CD4-positive, alpha-beta T cell treated with Interferon gamma for 1 hour (primary cell): ENCODE measurements around the gene SMIM5.
"Not testable (repeated sequence)": the region's sequence is repeated elsewhere in the genome, so short reads cannot be mapped to it uniquely, and the experiment has no call there.

ENCODE experiments used
- DNase-seq: peaks from one replicate; pipeline ENCODE4 v3.0.0-alpha.2; 2020

SMIM5 gene, protein sequence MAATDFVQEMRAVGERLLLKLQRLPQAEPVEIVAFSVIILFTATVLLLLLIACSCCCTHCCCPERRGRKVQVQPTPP

DNA sequence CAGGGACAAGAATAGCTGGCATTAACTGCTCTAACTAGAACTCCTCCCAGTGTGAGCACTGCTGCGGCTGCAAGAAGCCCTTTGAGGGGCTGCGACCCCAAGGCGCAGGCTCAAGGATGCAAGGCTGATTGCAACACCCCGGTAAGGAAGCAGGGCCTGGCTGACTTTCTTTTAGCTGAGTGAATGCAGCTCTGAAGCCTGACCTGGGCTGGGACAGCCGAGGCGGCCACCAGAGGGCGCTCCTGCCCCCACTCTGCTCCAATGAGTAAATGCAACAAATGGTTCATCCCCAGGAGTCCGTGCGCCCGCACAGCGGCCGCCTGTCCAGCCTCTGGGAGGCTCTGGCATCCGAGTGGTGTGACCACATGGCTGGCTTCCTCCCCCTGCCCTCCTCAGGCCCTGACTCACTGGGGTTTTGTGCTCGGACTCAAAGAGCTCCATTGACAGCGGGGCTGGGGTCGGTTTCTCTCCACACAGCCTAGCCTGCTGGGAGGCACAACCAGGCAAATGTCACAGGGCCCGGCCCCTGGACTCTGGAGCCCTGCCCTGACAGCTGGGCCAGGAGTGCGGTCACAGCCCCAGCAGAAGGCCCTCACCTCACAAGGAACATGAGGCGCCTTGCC lies at the start of gene SMIM5:
SMIM5 (plus strand) TSS at position 572 of the 623 bp plus-strand sequence. CDS start 6,768 bp downstream, outside the sequence.
- peak; percentile 75 for DNase-seq

DNA sequence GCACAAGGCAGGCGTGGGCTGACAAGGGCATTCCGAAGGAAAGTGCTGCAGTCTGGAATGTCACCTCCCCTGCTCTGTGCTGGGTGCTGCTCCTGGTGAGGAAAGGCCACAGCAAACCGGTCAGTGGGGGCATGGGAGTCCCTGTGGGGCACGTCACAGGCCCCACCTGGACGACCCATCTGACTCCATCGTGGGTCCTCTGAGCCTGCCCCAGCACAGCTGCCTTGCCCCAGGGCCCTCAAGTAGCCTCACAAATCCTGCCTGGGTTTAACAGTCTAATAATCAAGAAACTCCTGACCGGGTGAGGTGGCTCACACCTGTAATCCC lies 48.4 kb upstream of the SMIM5 start:
- DNase-seq, result no peak

- DNase-seq, result peak; percentile 70
Observed at GRCh38 chr17:75587675-75588595, 45.3 kb upstream of the SMIM5 start, which contains the start of gene MYO15B. TSS of gene MYO15B (plus strand) at chr17:75587800. CDS start at chr17:75588058, 258 bp downstream.

- DNase-seq, result no peak
Observed at GRCh38 chr17:75588596-75589011, 44.6 kb upstream of the SMIM5 start.

GRCh38 chr17:75589012-75589918 lies 44.0 kb upstream of the SMIM5 start:
- DNase-seq, result peak; percentile 91

DNA sequence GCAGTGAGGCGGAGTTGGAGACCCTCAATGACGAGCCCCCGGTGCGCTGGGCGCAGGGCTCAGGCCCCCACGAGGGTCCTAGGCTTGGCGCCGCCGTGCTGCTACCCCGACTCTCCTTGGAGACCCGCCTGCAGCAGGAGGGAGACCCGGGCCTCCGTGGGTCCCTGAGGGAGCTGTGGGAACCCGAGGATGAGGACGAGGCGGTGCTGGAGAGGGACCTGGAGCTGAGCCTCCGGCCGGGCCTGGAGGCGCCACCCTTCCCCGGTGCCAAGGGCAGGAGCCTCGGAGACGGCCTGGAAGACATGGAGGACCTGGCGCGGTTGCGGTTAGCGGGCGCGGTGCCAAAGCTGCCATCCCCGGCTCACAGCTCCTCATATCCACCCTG lies 43.3 kb upstream of the SMIM5 start:
- no peak for DNase-seq

DNA sequence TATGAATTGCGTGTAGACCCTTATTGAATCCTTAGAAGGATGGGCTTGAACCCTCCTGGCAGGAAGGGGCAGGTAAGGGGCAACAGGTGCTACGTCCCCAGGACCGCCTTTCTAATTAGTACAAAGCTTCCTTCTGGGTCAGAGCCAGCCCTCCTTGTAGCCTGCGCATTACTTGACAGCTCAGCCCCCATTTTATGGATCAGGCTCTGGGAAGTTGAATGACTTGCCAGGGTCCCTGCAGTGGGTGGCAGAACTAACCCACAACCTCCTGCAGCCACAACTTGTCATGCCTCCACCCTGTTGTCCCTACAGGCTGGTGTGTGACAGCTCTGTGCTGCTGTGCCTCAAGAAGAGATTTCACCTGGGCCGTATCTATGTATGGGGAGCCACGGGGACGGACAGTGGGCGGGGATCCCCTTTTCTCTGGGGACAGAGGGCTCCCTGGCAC lies 42.9 kb upstream of the SMIM5 start:
- no peak for DNase-seq

GRCh38 chr17:75590849-75591721 lies 42.1 kb upstream of the SMIM5 start:
- DNase-seq, result no peak

DNA sequence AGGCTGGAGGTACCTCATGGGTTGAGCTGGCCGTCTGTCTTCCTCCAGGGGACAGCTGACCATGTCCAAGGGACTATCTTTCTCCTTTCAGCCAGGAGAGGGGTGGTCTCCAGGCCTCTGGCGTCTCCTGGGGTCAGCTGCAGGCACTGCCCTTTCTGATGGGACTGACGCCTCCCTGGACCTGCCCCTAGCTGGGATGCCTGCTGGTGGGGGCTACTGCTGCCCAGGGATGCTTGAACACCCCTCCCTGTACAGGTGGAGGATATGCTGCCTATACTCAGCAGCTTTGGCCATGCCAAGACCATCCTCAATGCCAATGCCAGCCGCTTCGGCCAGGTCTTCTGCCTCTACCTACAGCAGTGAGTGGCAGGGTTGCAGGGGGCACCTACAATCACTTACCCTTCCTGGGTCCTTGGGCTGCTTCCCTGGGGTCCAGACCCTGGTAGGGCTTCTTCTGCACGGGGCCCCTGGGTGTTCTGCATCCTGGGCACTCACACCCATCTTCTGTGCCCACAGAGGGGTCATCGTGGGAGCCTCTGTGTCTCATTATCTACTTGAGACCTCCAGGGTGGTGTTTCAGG lies 41.4 kb upstream of the SMIM5 start:
- DNase-seq, result no peak

GRCh38 chr17:75592348-75593020 lies 40.8 kb upstream of the SMIM5 start:
- no peak for DNase-seq

- DNase-seq, result not testable (repeated sequence)
Observed at GRCh38 chr17:75593430-75593829, 39.8 kb upstream of the SMIM5 start.

- DNase-seq, result no peak
Observed at GRCh38 chr17:75594499-75595283, 38.5 kb upstream of the SMIM5 start.

- DNase-seq, result no peak
Observed at GRCh38 chr17:75595284-75595919, 37.8 kb upstream of the SMIM5 start.

DNA sequence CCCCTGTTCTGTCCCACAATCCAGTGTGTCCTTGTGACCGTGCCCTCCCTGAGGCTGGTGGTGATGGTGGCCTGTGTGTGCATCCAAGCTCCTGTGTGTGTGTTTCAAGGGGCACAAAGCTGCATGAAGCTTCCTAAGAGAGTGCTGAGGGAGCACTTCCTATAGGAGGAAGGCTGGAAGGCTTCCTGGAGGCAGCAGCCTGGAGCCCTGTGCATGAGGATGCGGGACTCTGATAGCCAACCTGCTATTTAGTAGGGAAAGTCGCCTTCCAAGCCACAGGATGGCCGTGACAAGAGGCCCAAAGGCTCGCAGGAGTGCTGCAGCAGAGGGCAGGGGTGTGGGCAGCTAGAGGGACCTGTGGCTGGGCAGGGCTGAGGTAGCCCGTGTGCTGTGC lies 37.3 kb upstream of the SMIM5 start:
- DNase-seq, result no peak

DNA sequence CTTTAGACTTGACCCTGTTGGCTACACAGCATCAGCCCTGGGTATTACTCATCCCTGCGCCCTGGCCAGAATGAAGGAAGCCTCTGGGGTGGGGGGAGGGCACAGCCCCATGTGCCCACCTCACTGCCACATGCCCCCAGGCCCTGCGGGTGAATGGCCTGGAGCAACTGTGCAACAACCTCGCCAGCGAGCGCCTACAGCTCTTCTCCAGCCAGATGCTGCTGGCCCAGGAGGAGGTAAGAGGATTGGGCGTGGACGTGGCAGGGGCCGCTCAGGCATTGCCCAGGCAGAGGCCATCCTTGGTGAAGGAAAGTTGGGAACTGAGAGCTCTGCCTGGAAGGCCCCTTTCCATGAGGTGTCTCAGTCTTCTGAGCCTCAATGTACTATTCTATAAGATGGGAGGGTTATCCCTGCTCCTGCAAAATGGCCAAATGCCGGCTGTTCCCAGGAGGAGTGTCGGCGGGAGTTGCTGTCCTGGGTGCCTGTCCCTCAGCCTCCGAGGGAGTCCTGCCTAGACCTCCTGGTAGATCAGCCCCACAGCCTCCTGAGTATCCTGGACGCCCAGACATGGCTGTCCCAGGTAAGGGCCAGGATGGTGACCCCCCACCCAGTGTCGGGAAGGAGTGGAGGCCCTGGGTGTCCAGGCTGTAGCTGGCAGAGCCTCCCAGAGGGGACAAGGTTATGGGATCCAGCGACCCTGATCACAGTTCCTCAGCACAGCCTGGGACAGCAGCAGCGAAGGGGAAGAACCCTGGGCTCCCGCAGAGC lies 36.7 kb upstream of the SMIM5 start:
- no peak for DNase-seq

DNA sequence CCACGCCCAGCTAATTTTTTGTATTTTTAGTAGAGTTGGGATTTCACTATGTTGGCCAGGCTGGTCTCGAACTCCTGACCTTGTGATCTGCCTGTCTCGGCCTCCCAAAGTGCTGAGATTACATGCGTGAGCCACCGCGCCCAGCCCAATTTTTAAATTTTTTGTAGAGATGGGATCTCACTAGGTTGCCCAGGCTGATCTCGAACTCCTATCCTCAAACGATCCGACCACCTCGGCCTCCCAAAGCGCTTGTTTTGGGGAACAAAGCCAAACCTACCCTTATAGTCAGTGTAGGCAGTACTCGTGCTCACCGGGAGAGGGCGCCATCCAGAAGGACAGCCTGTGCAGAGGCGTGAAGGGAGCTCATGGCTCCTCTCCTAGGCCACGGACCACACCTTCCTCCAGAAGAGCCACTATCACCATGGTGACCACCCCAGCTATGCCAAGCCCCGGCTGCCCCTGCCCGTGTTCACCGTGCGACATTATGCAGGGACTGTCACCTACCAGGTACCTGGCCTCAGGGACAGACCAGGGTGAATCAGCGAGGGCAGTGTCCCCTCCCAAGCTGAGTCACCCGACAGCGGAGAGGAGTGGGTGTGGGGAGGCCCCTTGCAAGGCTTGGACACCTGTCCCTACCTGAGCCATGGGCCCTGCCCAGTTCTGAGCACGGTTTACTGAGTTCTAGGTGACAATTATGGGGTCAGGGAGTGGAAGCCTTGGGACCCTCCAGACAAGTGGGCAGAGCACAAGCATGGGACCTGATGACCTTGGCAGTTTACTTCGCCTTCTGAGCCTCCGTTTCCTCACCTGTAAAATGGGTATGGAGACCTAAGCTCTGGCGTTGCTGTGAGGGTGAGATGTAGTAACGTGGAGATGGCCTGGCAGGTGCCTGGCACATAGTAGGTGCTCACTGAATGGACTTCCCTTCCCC lies 31.9 kb upstream of the SMIM5 start:
- peak; percentile 47 for DNase-seq

DNA sequence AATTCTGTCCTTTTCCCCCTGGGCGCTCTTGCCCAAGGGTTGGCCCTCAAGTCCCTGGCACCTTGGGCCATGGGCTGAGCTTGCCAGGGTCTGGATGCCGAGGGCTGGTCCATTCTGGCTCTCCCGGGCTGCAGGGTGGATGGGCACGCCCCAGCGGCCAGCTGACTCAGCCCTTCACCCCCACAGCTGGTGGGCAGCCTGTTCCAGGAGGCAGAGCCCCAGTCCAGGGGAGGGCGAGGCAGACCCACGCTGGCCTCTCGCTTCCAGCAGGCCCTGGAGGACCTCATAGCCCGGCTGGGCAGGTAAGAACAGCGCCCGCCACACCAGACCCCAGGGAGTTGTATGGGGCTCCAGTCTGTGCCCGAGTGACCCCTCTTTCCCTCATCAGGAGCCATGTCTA lies 30.6 kb upstream of the SMIM5 start:
- DNase-seq, result no peak

DNA sequence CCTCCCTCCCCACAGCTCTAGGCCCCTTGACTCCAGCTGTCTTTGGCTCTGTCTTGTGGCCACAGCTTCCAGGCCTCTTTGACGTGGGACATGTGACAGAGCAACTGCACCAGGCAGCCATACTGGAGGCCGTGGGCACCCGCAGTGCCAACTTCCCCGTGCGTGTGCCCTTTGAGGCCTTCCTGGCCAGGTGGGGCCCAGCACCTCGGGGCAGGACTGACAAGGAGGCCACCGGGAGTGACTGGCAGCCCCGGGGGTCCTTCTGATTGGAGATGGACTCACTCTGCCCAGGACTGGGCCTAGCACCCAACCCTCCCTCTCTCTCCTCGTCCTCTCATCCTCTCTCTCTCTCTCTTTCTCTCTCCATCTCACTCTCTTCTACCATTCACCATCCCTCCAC lies 30.1 kb upstream of the SMIM5 start:
- DNase-seq, result no peak
